HCT116 (cell line): ENCODE measurements around the gene PIK3CB. TPM values are rescaled to one million over a fixed set of nuclear protein-coding genes. Genes with fewer than 3 reads are reported as not detected.

ENCODE experiments used
- ATAC-seq: fragments of 200-7000 bp; cut with Tn5 transposase; 2 replicates; pipeline ENCODE4 v1.9.1; 2020; ENCODE audit warnings: mild to moderate bottlenecking, moderate library complexity
- BruUV-seq: library from RNA; stranded (reverse); fragments of 400-500 nt; replicated peaks from 2 replicates; lab custom pipeline; 2021; lab: Mats Ljungman, UMichigan
- CTCF ChIA-PET: fragments of 300-600 bp; sonication (Branson Sonifier 250); formaldehyde crosslinking; loops from one replicate; lab custom pipeline; 2021; ENCODE audit warnings: antibody characterized with exemption; lab: Charles Lee
- POLR2A ChIA-PET: fragments of 300-600, 350-600 bp; sonication (Branson Sonifier 250); formaldehyde crosslinking; loops from one replicate; lab custom pipeline; 2021; ENCODE audit warnings: antibody characterized with exemption; lab: Charles Lee
- RAD21 ChIA-PET, 2 experiments: fragments of 300-600 bp; sonication (Branson Sonifier 250); formaldehyde crosslinking; loops; one replicate each; lab custom pipeline; 2023; ENCODE audit warnings: low total read pairs in 2 of 2; ENCODE audit not compliant: uncharacterized antibody in 2 of 2, unreplicated experiment in 2 of 2, low non-redundant PET in 1 of 2; lab: Charles Lee
- DNase-seq: peaks from one replicate; pipeline ENCODE4 v3.0.0-alpha.2; 2010; ENCODE audit warnings: low read depth, low spot score
- H2AFZ ChIP-seq: fragments of 200-600 bp; shearing (Covaris generic), sonication (generic); 2 replicates; pipeline ENCODE4 v1.6.1; 2017; ENCODE audit warnings: low read depth, mixed run types, mixed read lengths, antibody characterized with exemption, low read length; ENCODE audit not compliant: poor library complexity, severe bottlenecking
- H3K27ac ChIP-seq: 2 replicates; pipeline ENCODE4 v1.5.1; 2012; ENCODE audit warnings: low read depth, low read length
- H3K27me3 ChIP-seq: fragments of 200-600 bp; sonication (generic); 2 replicates; pipeline ENCODE4 v1.6.1; 2016; ENCODE audit warnings: mixed run types, low read length, mixed read lengths; ENCODE audit not compliant: insufficient read depth
- H3K36me3 ChIP-seq, 2 experiments: fragments of 200-500 bp in 1 of 2; fragments of 200-600 bp in 1 of 2; sonication (Bioruptor generic) in 1 of 2; sonication (generic) in 1 of 2; 2 replicates each; pipeline versions ENCODE4 v1.5.1 to v1.6.1; 2014 to 2016; ENCODE audit warnings: low read length in 2 of 2, inconsistent platforms in 1 of 2, mixed read lengths in 1 of 2, mixed run types in 1 of 2; ENCODE audit not compliant: insufficient read depth in 2 of 2, control insufficient read depth in 1 of 2
- H3K4me1 ChIP-seq, 2 experiments: fragments of 200-600 bp in 1 of 2; sonication (generic) in 1 of 2; 2 replicates each; pipeline versions ENCODE4 v1.5.1 to v1.6.1; 2012 to 2017; ENCODE audit warnings: low read length in 2 of 2, inconsistent platforms in 1 of 2, mild to moderate bottlenecking in 1 of 2, mixed read lengths in 1 of 2, mixed run types in 1 of 2, moderate library complexity in 1 of 2; ENCODE audit not compliant: insufficient read depth in 2 of 2, control insufficient read depth in 1 of 2
- H3K4me2 ChIP-seq: fragments of 200-600 bp; sonication (generic); 2 replicates; pipeline ENCODE4 v1.6.1; 2017; ENCODE audit warnings: mixed run types, low read length, mixed read lengths
- H3K4me3 ChIP-seq, 2 experiments: fragments of 200-600 bp in 1 of 2; sonication (generic) in 1 of 2; replicated peaks in 1 of 2; 2 replicates each; pipeline ENCODE4 v1.5.1; 2011 to 2016; ENCODE audit warnings: low read length in 2 of 2, control low read depth in 1 of 2, low read depth in 1 of 2, mild to moderate bottlenecking in 1 of 2, mixed read lengths in 1 of 2, mixed run types in 1 of 2
- H3K79me2 ChIP-seq: fragments of 200-600 bp; sonication (generic); 2 replicates; pipeline ENCODE4 v1.6.1; 2017; ENCODE audit warnings: mild to moderate bottlenecking, mixed run types, low read length, moderate library complexity, mixed read lengths; ENCODE audit not compliant: insufficient read depth
- H3K9ac ChIP-seq: fragments of 200-600 bp; sonication (generic); 2 replicates; pipeline ENCODE4 v1.6.1; 2016; ENCODE audit warnings: low read length, mixed read lengths
- H3K9me2 ChIP-seq: fragments of 200-600 bp; sonication (generic), shearing (Covaris generic); 2 replicates; pipeline ENCODE4 v1.6.1; 2017; ENCODE audit warnings: mixed run types, mild to moderate bottlenecking, moderate library complexity; ENCODE audit not compliant: insufficient read depth
- H3K9me3 ChIP-seq, 2 experiments: fragments of 200-500 bp in 1 of 2; fragments of 200-600 bp in 1 of 2; sonication (Bioruptor generic) in 1 of 2; sonication (generic) in 1 of 2; 2 replicates each; pipeline ENCODE4 v1.6.1; 2014 to 2017; ENCODE audit warnings: low read length in 2 of 2, mixed read lengths in 2 of 2, inconsistent platforms in 1 of 2, low read depth in 1 of 2, mild to moderate bottlenecking in 1 of 2, mixed run types in 1 of 2, moderate library complexity in 1 of 2; ENCODE audit not compliant: control insufficient read depth in 1 of 2, insufficient read depth in 1 of 2
- H4K20me1 ChIP-seq: fragments of 200-600 bp; sonication (generic), shearing (Covaris generic); 2 replicates; pipeline ENCODE4 v1.6.1; 2017; ENCODE audit warnings: mixed run types, mild to moderate bottlenecking, moderate library complexity; ENCODE audit not compliant: insufficient read depth
- CBX3 ChIP-seq: IDR thresholded peaks from 2 replicates; pipeline ENCODE4 v1.6.1; 2012; ENCODE audit warnings: low read depth
- EGR1 ChIP-seq: IDR thresholded peaks from 2 replicates; pipeline ENCODE4 v1.6.1; 2012; ENCODE audit warnings: low read depth
- ELF1 ChIP-seq: IDR thresholded peaks from 2 replicates; pipeline ENCODE4 v1.6.1; 2012; ENCODE audit warnings: low read depth, borderline replicate concordance
- EZH2 ChIP-seq: fragments of 200-600 bp; sonication (generic); IDR thresholded peaks from 2 replicates; pipeline ENCODE4 v1.6.1; 2017; ENCODE audit warnings: antibody characterized with exemption, mixed run types
- FOSL1 ChIP-seq: IDR thresholded peaks from 2 replicates; pipeline ENCODE4 v1.6.1; 2012; ENCODE audit warnings: low read depth
- JUND ChIP-seq: IDR thresholded peaks from 2 replicates; pipeline ENCODE4 v1.6.1; 2012
- POLR2A ChIP-seq: IDR thresholded peaks from 2 replicates; pipeline ENCODE4 v1.7.0; 2011; ENCODE audit warnings: borderline replicate concordance; ENCODE audit not compliant: insufficient read depth, insufficient read length; ENCODE audit errors: extremely low read depth
- SIN3A ChIP-seq: IDR thresholded peaks from 2 replicates; pipeline ENCODE4 v1.6.1; 2012; ENCODE audit warnings: low read depth
- SP1 ChIP-seq: IDR thresholded peaks from 2 replicates; pipeline ENCODE4 v1.6.1; 2012; ENCODE audit warnings: low read depth
- SRF ChIP-seq: IDR thresholded peaks from 2 replicates; pipeline ENCODE4 v1.6.1; 2012; ENCODE audit warnings: low read depth
- YY1 ChIP-seq: IDR thresholded peaks from 2 replicates; pipeline ENCODE4 v1.6.1; 2011; ENCODE audit warnings: low read length, low read depth, moderate library complexity, mild to moderate bottlenecking; ENCODE audit not compliant: insufficient replicate concordance; ENCODE audit errors: extremely low read depth
- ZFX ChIP-seq: fragments of 450-650 bp; IDR thresholded peaks from 2 replicates; pipeline ENCODE4 v1.6.1; 2017
- ZNF274 ChIP-seq: fragments of 200-500 bp; sonication (Bioruptor generic); IDR thresholded peaks from 2 replicates; pipeline ENCODE4 v1.6.1; 2014; ENCODE audit warnings: mild to moderate bottlenecking, low read depth, low read length, inconsistent platforms
- intact Hi-C: fragments of 100-400 bp; cut with micrococcal nuclease; formaldehyde crosslinking; loops from 2 replicates; pipeline ENCODE4 v1.10.0; 2022
- total RNA-seq: library from RNA; stranded (reverse); gene quantifications from one replicate; pipeline ENCODE4 v1.2.1, GENCODE V29; 2021; ENCODE audit not compliant: unreplicated experiment
- TF ChIP-seq, protein P1 (sequence below): IDR thresholded peaks from 2 replicates; pipeline ENCODE4 v1.6.1; 2012

The PIK3CB gene
- total RNA-seq, 1 experiment from 2014 or later = 44.3 TPM

GRCh38 chr3:138873471-138874278 is 38.9 kb upstream of the PIK3CB start:
- H3K79me2 ChIP-seq = no peaks in the 10 kb centered on the region
- no peak overlapping the region for H3K4me3 ChIP-seq
- no peaks in the 10 kb centered on the region for H3K27me3 ChIP-seq
- no peaks in the 10 kb centered on the region for H3K36me3 ChIP-seq
- POLR2A ChIA-PET = no interaction called here
- ATAC-seq (no peak), DNase-seq (no peak)
- no peak overlapping the region for H2AFZ ChIP-seq
- H3K4me2 ChIP-seq = no peak overlapping the region
- no peaks in the 10 kb centered on the region for H3K9me3 ChIP-seq
- H3K9ac ChIP-seq = no peak overlapping the region
- H4K20me1 ChIP-seq = no peaks in the 10 kb centered on the region
- no peaks in the 10 kb centered on the region for H3K9me2 ChIP-seq
- CTCF ChIA-PET = no interaction called here
- no peaks in the 10 kb centered on the region for H3K4me1 ChIP-seq
- TF ChIP-seq FOSL1 (no peak), EGR1 (no peak), SRF (0 out of 2 replicates have a peak, but pooled peaks have one; percentile 40), EZH2 (no peak)
- RAD21 ChIA-PET = no interaction called here
- BruUV-seq = no TSS peak
- intact Hi-C loops = no loop called here
- H3K27ac ChIP-seq = no peak overlapping the region

- no peaks in the 10 kb centered on the region for H4K20me1 ChIP-seq
- H3K4me3 ChIP-seq = no peak overlapping the region
- RAD21 ChIA-PET = interaction anchor here in 1 of 2 experiments (1.2 kb wide), 1 partner anchor 9 kb away, joined by 3 read pairs; no protein-coding TSS in a partner anchor
- no peaks in the 10 kb centered on the region for H3K79me2 ChIP-seq
- no peaks in the 10 kb centered on the region for H3K9me2 ChIP-seq
- TF ChIP-seq YY1 (no peak), EGR1 (no peak), ZFX (no peak), ZNF274 (no peak), EZH2 (no peak), JUND (no peak), SP1 (no peak), SIN3A (no peak), POLR2A (no peak), ELF1 (no peak), CBX3 (no peak)
- TF ChIP-seq, protein P1, sequence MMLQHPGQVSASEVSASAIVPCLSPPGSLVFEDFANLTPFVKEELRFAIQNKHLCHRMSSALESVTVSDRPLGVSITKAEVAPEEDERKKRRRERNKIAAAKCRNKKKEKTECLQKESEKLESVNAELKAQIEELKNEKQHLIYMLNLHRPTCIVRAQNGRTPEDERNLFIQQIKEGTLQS = no peak
- ATAC-seq (no peak), DNase-seq (no peak)
- no peak overlapping the region for H3K27ac ChIP-seq
- H2AFZ ChIP-seq = no peak overlapping the region
- H3K4me1 ChIP-seq = no peaks in the 10 kb centered on the region
- intact Hi-C loops = no loop called here
- no peak overlapping the region for H3K4me2 ChIP-seq
- CTCF ChIA-PET = no interaction called here
- H3K9me3 ChIP-seq = no peaks in the 10 kb centered on the region
- H3K36me3 ChIP-seq = no peaks in the 10 kb centered on the region
- H3K27me3 ChIP-seq = no peaks in the 10 kb centered on the region
- no peak overlapping the region for H3K9ac ChIP-seq
- no TSS peak for BruUV-seq
- POLR2A ChIA-PET = interaction anchor here (1.1 kb wide), 1 partner anchor 9 kb away, joined by 3 read pairs; no protein-coding TSS in a partner anchor
These were observed 37.9 kb upstream of the PIK3CB start for GRCh38 chr3:138872632-138873031.
